ENCODE data around the gene SSR1. TPM values are rescaled to one million over a fixed set of nuclear protein-coding genes. Genes with fewer than 3 reads are reported as not detected.

Gene SSR1
- total RNA-seq, 2 experiments from 2014 or later, result 49.6 to 55.1 TPM

DNA sequence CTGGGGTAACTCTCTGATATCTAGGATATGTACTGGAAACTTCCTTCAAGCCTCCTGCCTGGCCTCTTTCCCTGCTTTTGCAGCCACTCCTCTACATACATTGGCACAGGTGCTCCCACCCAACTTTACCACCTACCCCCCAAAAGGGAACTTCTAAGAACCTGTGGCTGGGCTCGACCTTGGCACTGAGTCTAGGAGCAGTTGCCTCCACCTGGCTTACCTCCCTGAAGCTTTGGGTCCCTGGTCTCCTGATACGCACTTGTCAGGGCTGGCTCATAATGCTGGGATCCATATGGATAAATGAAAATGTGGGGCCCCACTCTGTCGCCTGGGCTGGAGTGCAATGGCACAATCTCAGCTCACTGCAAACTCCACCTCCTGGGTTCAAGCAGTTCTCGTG is 56.2 kb downstream of the SSR1 start:
- Mint-ChIP-seq H3K27ac (no peak overlapping the region), H3K36me3 (ENCODE audit: low read depth) (peaks cover 5% of the 10 kb centered on the region), H3K27me3 (peaks cover 13% of the 10 kb centered on the region), H3K9me3 (peaks cover 3% of the 10 kb centered on the region), H3K4me1 (ENCODE audit: low read depth) (peaks cover 14% of the 10 kb centered on the region), H3K4me3 (no peak overlapping the region)
- Histone ChIP-seq H3K27ac (ENCODE audit: low read depth in 1 of 2, low read length in 2 of 2) (no peak overlapping the region), H3K4me3 (ENCODE audit: low read length) (no peak overlapping the region), H3K36me3 (ENCODE audit: insufficient read depth, low read length) (no peaks in the 10 kb centered on the region), H3K9me3 (ENCODE audit: control insufficient read depth in 1 of 2, insufficient read depth in 1 of 2, low read length in 2 of 2) (peaks cover 0 to 30% of the 10 kb centered on the region in 2 experiments), H3K4me1 (ENCODE audit: insufficient read depth, low read length) (peaks cover 16% of the 10 kb centered on the region), H3K27me3 (ENCODE audit: control insufficient read depth in 1 of 2, insufficient read depth in 2 of 2, low read length in 2 of 2) (peaks cover 0 to 13% of the 10 kb centered on the region in 2 experiments)
- DNase-seq (no peak), ATAC-seq (ENCODE audit: poor library complexity) (no peak)
- TF ChIP-seq, protein P1, sequence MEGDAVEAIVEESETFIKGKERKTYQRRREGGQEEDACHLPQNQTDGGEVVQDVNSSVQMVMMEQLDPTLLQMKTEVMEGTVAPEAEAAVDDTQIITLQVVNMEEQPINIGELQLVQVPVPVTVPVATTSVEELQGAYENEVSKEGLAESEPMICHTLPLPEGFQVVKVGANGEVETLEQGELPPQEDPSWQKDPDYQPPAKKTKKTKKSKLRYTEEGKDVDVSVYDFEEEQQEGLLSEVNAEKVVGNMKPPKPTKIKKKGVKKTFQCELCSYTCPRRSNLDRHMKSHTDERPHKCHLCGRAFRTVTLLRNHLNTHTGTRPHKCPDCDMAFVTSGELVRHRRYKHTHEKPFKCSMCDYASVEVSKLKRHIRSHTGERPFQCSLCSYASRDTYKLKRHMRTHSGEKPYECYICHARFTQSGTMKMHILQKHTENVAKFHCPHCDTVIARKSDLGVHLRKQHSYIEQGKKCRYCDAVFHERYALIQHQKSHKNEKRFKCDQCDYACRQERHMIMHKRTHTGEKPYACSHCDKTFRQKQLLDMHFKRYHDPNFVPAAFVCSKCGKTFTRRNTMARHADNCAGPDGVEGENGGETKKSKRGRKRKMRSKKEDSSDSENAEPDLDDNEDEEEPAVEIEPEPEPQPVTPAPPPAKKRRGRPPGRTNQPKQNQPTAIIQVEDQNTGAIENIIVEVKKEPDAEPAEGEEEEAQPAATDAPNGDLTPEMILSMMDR (IDR thresholded peaks at IDR 0.05), result no peak
- ChIA-PET CTCF (no interaction called here), POLR2A (no interaction called here)
- intact Hi-C loops (cut with DNase I, micrococcal nuclease), result no loop called here

DNA sequence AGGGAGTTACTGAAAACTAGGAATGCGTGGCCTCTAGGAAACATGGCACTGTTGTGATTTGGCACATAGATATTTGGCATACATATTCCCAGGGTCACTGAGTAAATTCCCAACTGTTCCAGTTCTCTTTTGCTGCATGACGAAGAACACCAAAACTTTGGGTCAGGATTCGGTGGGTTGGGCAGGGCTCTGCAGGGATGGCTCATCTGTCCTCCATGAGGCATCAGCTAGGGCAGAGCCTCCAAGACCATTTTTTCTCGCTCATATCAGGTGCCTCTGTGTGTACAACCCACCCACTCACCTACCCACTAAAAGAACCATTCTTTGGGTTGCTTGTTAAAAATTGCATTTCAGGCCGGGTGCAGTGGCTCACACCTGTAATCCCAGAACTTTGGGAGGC is 57.1 kb downstream of the SSR1 start:
- ChIA-PET CTCF (no interaction called here), POLR2A (no interaction called here)
- TF ChIP-seq, protein P1 (IDR thresholded peaks at IDR 0.05), result no peak

DNA sequence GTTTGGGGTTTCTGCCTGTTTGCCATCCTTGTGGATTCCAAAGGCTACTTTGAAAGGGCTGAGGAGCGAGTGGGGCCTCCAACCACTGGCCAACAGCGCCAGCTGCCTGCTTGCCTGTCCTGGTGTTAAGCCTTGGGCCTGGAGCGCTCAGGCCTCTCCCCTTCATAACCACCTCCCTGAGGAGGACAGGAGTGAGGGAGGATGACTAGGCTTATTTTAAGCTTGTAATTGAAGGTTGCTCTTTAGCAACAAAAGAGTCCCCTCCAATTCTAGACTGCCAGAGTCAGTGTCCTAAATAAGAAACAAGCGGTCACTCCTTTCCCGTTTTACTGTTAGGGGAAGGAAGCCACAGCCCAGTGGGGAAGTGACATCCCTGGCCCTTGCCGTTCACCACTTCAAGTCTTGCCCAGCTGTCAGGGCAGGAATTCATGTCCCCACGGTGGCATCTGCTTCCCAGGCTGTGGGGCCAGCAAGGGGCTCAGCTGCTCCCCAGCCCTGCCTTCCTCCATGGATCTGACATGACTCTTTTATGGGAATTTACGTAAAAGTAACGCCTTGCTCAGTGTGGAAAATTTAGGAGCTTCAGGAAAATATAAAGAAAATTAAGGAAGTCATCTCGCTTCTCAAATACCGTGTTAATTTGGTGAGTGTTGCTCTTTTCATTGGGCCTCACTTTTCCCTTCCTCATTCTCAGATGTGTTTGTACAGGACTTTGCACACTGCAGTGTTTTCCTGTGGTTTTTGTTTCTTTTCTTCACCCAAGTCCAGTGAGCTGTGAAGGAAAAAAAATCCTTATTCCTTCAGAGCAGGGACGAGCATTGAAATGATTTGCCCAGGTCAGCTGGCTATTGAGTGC is 57.8 kb downstream of the SSR1 start:
- POLR2A ChIA-PET, result no interaction called here
- Mint-ChIP-seq H3K4me1 (ENCODE audit: low read depth) (peaks cover under 1% of the 10 kb centered on the region), H3K4me3 (no peak overlapping the region), H3K36me3 (ENCODE audit: low read depth) (peaks cover 16% of the 10 kb centered on the region), H3K27me3 (peaks cover under 1% of the 10 kb centered on the region), H3K9me3 (peaks cover 3% of the 10 kb centered on the region), H3K27ac (no peak overlapping the region)
- H3K27ac ChIP-seq (ENCODE audit: low read depth in 1 of 2, low read length in 2 of 2), result no peak overlapping the region
- H3K9me3 ChIP-seq (ENCODE audit: control insufficient read depth in 1 of 2, insufficient read depth in 1 of 2, low read length in 2 of 2), result peaks cover 0 to 19% of the 10 kb centered on the region in 2 experiments
- H3K4me3 ChIP-seq (ENCODE audit: low read length), result no peak overlapping the region
- peak in 1 of 14 experiments; percentile 32 for DNase-seq
- H3K27me3 ChIP-seq (ENCODE audit: control insufficient read depth in 1 of 2, insufficient read depth in 2 of 2, low read length in 2 of 2), result peaks cover 0 to 4% of the 10 kb centered on the region in 2 experiments
- ATAC-seq (ENCODE audit: poor library complexity), result no peak
- peaks cover under 1% of the 10 kb centered on the region for H3K4me1 ChIP-seq (ENCODE audit: insufficient read depth, low read length)
- intact Hi-C loops (cut with DNase I, micrococcal nuclease), result no loop called here
- TF ChIP-seq, protein P1 (IDR thresholded peaks at IDR 0.05), result no peak
- H3K36me3 ChIP-seq (ENCODE audit: insufficient read depth, low read length), result peaks cover 7% of the 10 kb centered on the region
- CTCF ChIA-PET, result no interaction called here

More for the DNA sequence above, 57.1 kb downstream of the SSR1 start:
- Mint-ChIP-seq H3K9me3 (peaks cover 3% of the 10 kb centered on the region), H3K36me3 (ENCODE audit: low read depth) (peaks cover 10% of the 10 kb centered on the region), H3K4me3 (no peak overlapping the region), H3K27me3 (peaks cover 7% of the 10 kb centered on the region), H3K27ac (no peak overlapping the region), H3K4me1 (ENCODE audit: low read depth) (peaks cover 7% of the 10 kb centered on the region)
- intact Hi-C loops (cut with DNase I, micrococcal nuclease), result no loop called here
- Histone ChIP-seq H3K27me3 (ENCODE audit: control insufficient read depth in 1 of 2, insufficient read depth in 2 of 2, low read length in 2 of 2) (peaks cover 0 to 9% of the 10 kb centered on the region in 2 experiments), H3K9me3 (ENCODE audit: control insufficient read depth in 1 of 2, insufficient read depth in 1 of 2, low read length in 2 of 2) (peaks cover 0 to 22% of the 10 kb centered on the region in 2 experiments), H3K36me3 (ENCODE audit: insufficient read depth, low read length) (peaks cover 4% of the 10 kb centered on the region), H3K4me3 (ENCODE audit: low read length) (no peak overlapping the region), H3K4me1 (ENCODE audit: insufficient read depth, low read length) (peaks cover 7% of the 10 kb centered on the region), H3K27ac (ENCODE audit: low read depth in 1 of 2, low read length in 2 of 2) (no peak overlapping the region)
- ATAC-seq (ENCODE audit: poor library complexity), result no peak
- DNase-seq, result no peak

All from CD4-positive, alpha-beta T cell (primary cell).